ENCODE measurements around the gene ZNHIT2. TPM values are rescaled to one million over a fixed set of nuclear protein-coding genes. Genes with fewer than 3 reads are reported as not detected.
A peak's percentile ranks its signal among the peaks of the same experiment; 100 is the strongest.

The ZNHIT2 gene
- total RNA-seq, 1 donor from 2014 or later, result 1.5 TPM

GRCh38 chr11:65107078-65107477 lies 10.4 kb downstream of the ZNHIT2 start:
- peaks cover 19% of the 10 kb centered on the region for H3K79me2 ChIP-seq (ENCODE audit: low read depth)
- Mint-ChIP-seq H3K4me1 (peaks cover 16% of the 10 kb centered on the region), H3K4me3 (no peak overlapping the region), H3K9me3 (no peaks in the 10 kb centered on the region), H3K27ac (no peak overlapping the region), H3K27me3 (ENCODE audit: insufficient read depth, low read depth) (peaks cover 11% of the 10 kb centered on the region), H3K36me3 (peaks cover 2% of the 10 kb centered on the region)
- peaks cover 22% of the 10 kb centered on the region for H3F3A ChIP-seq (ENCODE audit: low read depth)
- H3K9ac ChIP-seq, result no peak overlapping the region
- H3K27me3 ChIP-seq, result no peaks in the 10 kb centered on the region
- H3K4me1 ChIP-seq, result peaks cover 4% of the 10 kb centered on the region
- no peaks in the 10 kb centered on the region for H3K36me3 ChIP-seq
- H3K9me3 ChIP-seq (ENCODE audit: low read depth), result no peaks in the 10 kb centered on the region
- no peak for DNase-seq (ENCODE audit: low spot score)
- no peak overlapping the region for H3K4me3 ChIP-seq
- H2AFZ ChIP-seq (replicated peaks), result no peak overlapping the region
- TF ChIP-seq EZH2phosphoT487 (IDR thresholded peaks at IDR 0.05) (no peak), EZH2 (IDR thresholded peaks at IDR 0.05) (no peak), CTCF (IDR thresholded peaks at IDR 0.05) (no peak)
- no peak overlapping the region for H3K27ac ChIP-seq
- peaks cover 10% of the 10 kb centered on the region for H4K20me1 ChIP-seq (ENCODE audit: low read depth)
- no peak overlapping the region for H3K4me2 ChIP-seq

- no peak overlapping the region for H3K4me3 Mint-ChIP-seq
- DNase-seq (ENCODE audit: low spot score), result no peak
- no peaks in the 10 kb centered on the region for H3K9me3 Mint-ChIP-seq
Measured at GRCh38 chr11:65104628-65105027, 12.9 kb downstream of the ZNHIT2 start.

GRCh38 chr11:65103476-65103875 lies 14.0 kb downstream of the ZNHIT2 start:
- H2AFZ ChIP-seq (replicated peaks), result no peak overlapping the region
- no peak overlapping the region for H3K4me3 Mint-ChIP-seq
- no peaks in the 10 kb centered on the region for H3K9me3 Mint-ChIP-seq
- peaks cover 16% of the 10 kb centered on the region for H3K79me2 ChIP-seq (ENCODE audit: low read depth)
- no peak overlapping the region for H3K27ac ChIP-seq
- no peaks in the 10 kb centered on the region for H3K27me3 ChIP-seq
- no peak for DNase-seq (ENCODE audit: low spot score)
- TF ChIP-seq CTCF (IDR thresholded peaks at IDR 0.05) (no peak), EZH2 (IDR thresholded peaks at IDR 0.05) (no peak), EZH2phosphoT487 (IDR thresholded peaks at IDR 0.05) (no peak)
- H3K9ac ChIP-seq, result peak overlapping the region; percentile 60
- peaks cover 2% of the 10 kb centered on the region for H3K36me3 Mint-ChIP-seq
- no peaks in the 10 kb centered on the region for H4K20me1 ChIP-seq (ENCODE audit: low read depth)
- no peak overlapping the region for H3K27ac Mint-ChIP-seq
- peaks cover 3% of the 10 kb centered on the region for H3K4me1 Mint-ChIP-seq
- H3K4me3 ChIP-seq, result no peak overlapping the region
- H3K4me1 ChIP-seq, result no peaks in the 10 kb centered on the region
- no peaks in the 10 kb centered on the region for H3K36me3 ChIP-seq
- H3F3A ChIP-seq (ENCODE audit: low read depth), result peaks cover 8% of the 10 kb centered on the region
- no peaks in the 10 kb centered on the region for H3K9me3 ChIP-seq (ENCODE audit: low read depth)
- H3K27me3 Mint-ChIP-seq (ENCODE audit: insufficient read depth, low read depth), result peaks cover 2% of the 10 kb centered on the region
- no peak overlapping the region for H3K4me2 ChIP-seq

More at GRCh38 chr11:65104628-65105027, 12.9 kb downstream of the ZNHIT2 start:
- H3K9me3 ChIP-seq (ENCODE audit: low read depth), result no peaks in the 10 kb centered on the region
- no peak overlapping the region for H3K27ac ChIP-seq
- H3K4me3 ChIP-seq, result no peak overlapping the region
- TF ChIP-seq EZH2phosphoT487 (IDR thresholded peaks at IDR 0.05) (no peak), EZH2 (IDR thresholded peaks at IDR 0.05) (no peak), CTCF (IDR thresholded peaks at IDR 0.05) (no peak)
- H3K4me1 ChIP-seq, result no peaks in the 10 kb centered on the region
- H3K9ac ChIP-seq, result no peak overlapping the region
- H3K36me3 Mint-ChIP-seq, result peaks cover 2% of the 10 kb centered on the region
- no peaks in the 10 kb centered on the region for H4K20me1 ChIP-seq (ENCODE audit: low read depth)
- H3K27me3 ChIP-seq, result no peaks in the 10 kb centered on the region
- peaks cover 2% of the 10 kb centered on the region for H3K27me3 Mint-ChIP-seq (ENCODE audit: insufficient read depth, low read depth)
- no peak overlapping the region for H2AFZ ChIP-seq (replicated peaks)
- no peak overlapping the region for H3K4me2 ChIP-seq
- no peaks in the 10 kb centered on the region for H3K36me3 ChIP-seq
- peaks cover 16% of the 10 kb centered on the region for H3K79me2 ChIP-seq (ENCODE audit: low read depth)
- H3F3A ChIP-seq (ENCODE audit: low read depth), result peaks cover 8% of the 10 kb centered on the region
- H3K27ac Mint-ChIP-seq, result no peak overlapping the region
- peaks cover 3% of the 10 kb centered on the region for H3K4me1 Mint-ChIP-seq
